Measurements from ENCODE around the gene RAB4A. TPM values are rescaled to one million over a fixed set of nuclear protein-coding genes. Genes with fewer than 3 reads are reported as not detected.

The RAB4A gene
- total and polyA plus RNA-seq, 2 of the 8 experiments (the other 6 are each of a cell fraction or from before 2014, with no cell fraction given): 13.3 to 68.8 TPM

- no peaks in the 10 kb centered on the region for H3K79me2 ChIP-seq (ENCODE audit: control insufficient read depth in 1 of 2, insufficient read depth in 2 of 2, low read length in 2 of 2)
- H3K9me3 ChIP-seq (ENCODE audit: insufficient read depth in 2 of 2, low read depth in 1 of 2, low read length in 1 of 2): no peaks in the 10 kb centered on the region
- H3K23me2 ChIP-seq (ENCODE audit: low read depth, low read length): no peaks in the 10 kb centered on the region
- H3K23ac ChIP-seq (ENCODE audit: insufficient read length): no peak overlapping the region
- H2BK15ac ChIP-seq (ENCODE audit: low read length): peak overlapping the region; percentile 85; the same call in 1 of the 2 replicates
- WGBS, 2 experiments (ENCODE audit: extremely low coverage in 1 of 2, insufficient coverage in 1 of 2, insufficient read length in 1 of 2, insufficient replicate concordance in 2 of 2, low coverage in 1 of 2, low lambda C conversion rate in 2 of 2, missing lambda C conversion rate in 1 of 2): 12% methylated on average over 4 of the region's 4 CpGs; no CpG with 5 or more reads in 1 of the 2 experiments
- H2BK5ac ChIP-seq (ENCODE audit: low read depth, low read length): peak overlapping the region; percentile 94
- H3K56ac ChIP-seq (replicated peaks; ENCODE audit: insufficient read length, low read depth, low read length): peak overlapping the region; percentile 44
- H4K20me1 ChIP-seq (replicated peaks in 1 of 2; ENCODE audit: control insufficient read depth in 1 of 2, insufficient read depth in 2 of 2, low read length in 2 of 2): no peaks in the 10 kb centered on the region
- peak overlapping the region; percentile 81 for H2BK120ac ChIP-seq (replicated peaks; ENCODE audit: low read depth, low read length)
- peak overlapping the region in 2 of 4 experiments; percentile 26 to 41; a peak in 3 of 7 replicates for H3K9ac ChIP-seq (replicated peaks in 1 of 4; ENCODE audit: extremely low read depth in 1 of 4, low read depth in 3 of 4, low read length in 3 of 4)
- peaks cover 22 to 47% (median 32%) of the 10 kb centered on the region in 4 experiments for H3K4me1 ChIP-seq (replicated peaks in 1 of 4; ENCODE audit: control insufficient read depth in 3 of 4, insufficient read depth in 4 of 4, low read length in 3 of 4)
- TF ChIP-seq EP300 (IDR thresholded peaks at IDR 0.05; ENCODE audit: borderline replicate concordance in 1 of 2, low read depth in 2 of 2, low read length in 2 of 2) (0 out of 3 replicates have a peak, but pooled peaks of 1 of the 2 experiments have one; percentile 0), E2F6 (IDR thresholded peaks at IDR 0.05) (peak; percentile 39; the same call in 1 of the 2 replicates), CEBPB (IDR thresholded peaks at IDR 0.05; ENCODE audit: low read depth, low read length) (peak; percentile 52), HDAC6 (IDR thresholded peaks at IDR 0.05; ENCODE audit: low read depth, low read length) (no peak), SP4 (IDR thresholded peaks at IDR 0.05; ENCODE audit: low read length) (no peak), TEAD4 (IDR thresholded peaks at IDR 0.05; ENCODE audit: low read depth, low read length) (no peak), JUND (IDR thresholded peaks at IDR 0.05; ENCODE audit: low read length) (no peak), SAP30 (IDR thresholded peaks at IDR 0.05; ENCODE audit: insufficient read depth, insufficient replicate concordance, low read length) (peak; percentile 62), SIN3A (conservative IDR thresholded peaks at IDR 0.05 in 1 of 2, IDR thresholded peaks at IDR 0.05 in 1 of 2; ENCODE audit: low read depth in 1 of 2, low read length in 2 of 2) (peak; percentile 83 to 85; a peak in 3 of 4 replicates), TAF1 (IDR thresholded peaks at IDR 0.05; ENCODE audit: low read depth, low read length) (peak; percentile 42; the same call in 1 of the 2 replicates)
- TF ChIP-seq, protein P1, sequence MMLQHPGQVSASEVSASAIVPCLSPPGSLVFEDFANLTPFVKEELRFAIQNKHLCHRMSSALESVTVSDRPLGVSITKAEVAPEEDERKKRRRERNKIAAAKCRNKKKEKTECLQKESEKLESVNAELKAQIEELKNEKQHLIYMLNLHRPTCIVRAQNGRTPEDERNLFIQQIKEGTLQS (IDR thresholded peaks at IDR 0.05; ENCODE audit: insufficient read depth, low read depth, low read length): no peak
- peak overlapping the region; percentile 96 for H2BK20ac ChIP-seq (ENCODE audit: low read length)
- H3K18ac ChIP-seq (ENCODE audit: extremely low read depth, low read length): peak overlapping the region; percentile 63
- CTCF ChIA-PET (ENCODE audit: partially characterized antibody): interaction anchor here (0.6 to 5.7 kb wide), 15 partner anchors 10 to 564 kb away, joined by 3 to 43 read pairs (median 4); no protein-coding TSS in a partner anchor
- H4K5ac ChIP-seq (ENCODE audit: insufficient read length, low read depth, low read length): peak overlapping the region; percentile 5
- H2AK5ac ChIP-seq (ENCODE audit: low read depth, low read length): peak overlapping the region; percentile 96
- H2BK12ac ChIP-seq (ENCODE audit: low read depth, low read length): peak overlapping the region; percentile 80
- H3K14ac ChIP-seq (ENCODE audit: insufficient read length): no peak overlapping the region
- H3K4me3 ChIP-seq (ENCODE audit: extremely low read depth in 1 of 4, insufficient read depth in 2 of 4, low read depth in 3 of 4, low read length in 4 of 4): peak overlapping the region in 3 of 4 experiments; percentile 19 to 33 (median 32); a peak in 6 of 8 replicates
- H3K4ac ChIP-seq (replicated peaks; ENCODE audit: insufficient read length, low read depth, low read length): no peak overlapping the region
- H4K91ac ChIP-seq (replicated peaks; ENCODE audit: insufficient read length, low read length): peak overlapping the region; percentile 75
- H3K4me2 ChIP-seq (ENCODE audit: insufficient read depth in 1 of 2, low read depth in 2 of 2, low read length in 2 of 2): peak overlapping the region; percentile 59 to 67
- DNase-seq (ENCODE audit: low read depth in 1 of 2, low spot score in 2 of 2) (peak in 1 of 2 experiments; percentile 50), FAIRE-seq (no peak)
- no peaks in the 10 kb centered on the region for H3K79me1 ChIP-seq (ENCODE audit: low read depth, low read length)
- H4K8ac ChIP-seq (ENCODE audit: extremely low read depth, insufficient read depth, low read length): no peak overlapping the region; the same call in 1 of the 2 replicates
- 0 out of 2 replicates have a peak overlapping the region, but pooled peaks have one; percentile 8 for H2AFZ ChIP-seq (ENCODE audit: low read length)
- H3K27me3 ChIP-seq (replicated peaks in 1 of 4; ENCODE audit: control insufficient read depth in 3 of 4, extremely low read depth in 1 of 4, insufficient read depth in 3 of 4, low read length in 3 of 4): no peaks in the 10 kb centered on the region
- no peaks in the 10 kb centered on the region for H3K36me3 ChIP-seq (ENCODE audit: control insufficient read depth in 2 of 4, insufficient read depth in 4 of 4, low read length in 3 of 4)
- H3K27ac ChIP-seq (ENCODE audit: low read depth, low read length): peak overlapping the region; percentile 70
- POLR2A ChIA-PET (ENCODE audit: partially characterized antibody): interaction anchor here (0.8 to 1.9 kb wide), 6 partner anchors 8 to 308 kb away, joined by 3 to 8 read pairs (median 4); partner anchors contain the start of gene NUP133
These were observed 41.2 kb upstream of the RAB4A start for GRCh38 chr1:229229721-229230139.
